OCI-LY1 (cell line): Measurements from ENCODE around the gene FKBP7.

Experiments used
- EZH2 ChIP-seq: fragments of 200-600 bp; sonication (generic), shearing (Covaris generic); IDR thresholded peaks from 2 replicates; pipeline ENCODE4 v1.8.0; 2017; ENCODE audit warnings: borderline replicate concordance, mixed run types, mild to moderate bottlenecking, antibody characterized with exemption, low read length, moderate library complexity, mixed read lengths
- TF ChIP-seq, protein P1 (sequence below): fragments of 200-600 bp; sonication (generic), shearing (Covaris generic); IDR thresholded peaks from 2 replicates; pipeline ENCODE4 v1.5.1; 2017; ENCODE audit warnings: mild to moderate bottlenecking, antibody characterized with exemption, low read length, moderate library complexity, mixed read lengths

DNA sequence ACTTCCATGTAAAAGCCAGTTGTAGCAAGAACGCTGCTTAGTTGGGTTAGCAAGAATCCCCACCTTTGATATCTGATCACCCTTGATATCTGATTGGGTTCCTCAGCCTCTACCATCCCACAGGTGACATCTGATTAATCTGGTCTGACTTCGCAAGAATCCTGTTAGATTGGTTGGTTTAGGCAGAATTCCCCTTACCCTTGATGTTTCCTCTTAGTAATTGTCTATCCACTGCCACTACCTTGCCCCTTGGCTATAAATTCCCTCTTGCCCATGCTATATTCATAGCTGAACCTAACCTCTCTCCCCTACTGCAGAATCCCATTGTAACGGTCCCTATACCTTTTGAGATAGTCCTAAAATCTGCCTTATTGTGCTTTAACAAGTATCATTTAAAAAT is 60.5 kb downstream of the FKBP7 start:
- TF ChIP-seq, protein P1, sequence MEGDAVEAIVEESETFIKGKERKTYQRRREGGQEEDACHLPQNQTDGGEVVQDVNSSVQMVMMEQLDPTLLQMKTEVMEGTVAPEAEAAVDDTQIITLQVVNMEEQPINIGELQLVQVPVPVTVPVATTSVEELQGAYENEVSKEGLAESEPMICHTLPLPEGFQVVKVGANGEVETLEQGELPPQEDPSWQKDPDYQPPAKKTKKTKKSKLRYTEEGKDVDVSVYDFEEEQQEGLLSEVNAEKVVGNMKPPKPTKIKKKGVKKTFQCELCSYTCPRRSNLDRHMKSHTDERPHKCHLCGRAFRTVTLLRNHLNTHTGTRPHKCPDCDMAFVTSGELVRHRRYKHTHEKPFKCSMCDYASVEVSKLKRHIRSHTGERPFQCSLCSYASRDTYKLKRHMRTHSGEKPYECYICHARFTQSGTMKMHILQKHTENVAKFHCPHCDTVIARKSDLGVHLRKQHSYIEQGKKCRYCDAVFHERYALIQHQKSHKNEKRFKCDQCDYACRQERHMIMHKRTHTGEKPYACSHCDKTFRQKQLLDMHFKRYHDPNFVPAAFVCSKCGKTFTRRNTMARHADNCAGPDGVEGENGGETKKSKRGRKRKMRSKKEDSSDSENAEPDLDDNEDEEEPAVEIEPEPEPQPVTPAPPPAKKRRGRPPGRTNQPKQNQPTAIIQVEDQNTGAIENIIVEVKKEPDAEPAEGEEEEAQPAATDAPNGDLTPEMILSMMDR = no peak
- TF ChIP-seq EZH2 = no peak
